Measurements from ENCODE around the gene MCCC1. TPM values are rescaled to one million over a fixed set of nuclear protein-coding genes. Genes with fewer than 3 reads are reported as not detected.

The MCCC1 gene
- total and polyA plus RNA-seq, 10 of the 15 experiments (the other 5 are each of a cell fraction or from before 2014, with no cell fraction given), result 35.0 to 71.7 (median 47.0) TPM

DNA sequence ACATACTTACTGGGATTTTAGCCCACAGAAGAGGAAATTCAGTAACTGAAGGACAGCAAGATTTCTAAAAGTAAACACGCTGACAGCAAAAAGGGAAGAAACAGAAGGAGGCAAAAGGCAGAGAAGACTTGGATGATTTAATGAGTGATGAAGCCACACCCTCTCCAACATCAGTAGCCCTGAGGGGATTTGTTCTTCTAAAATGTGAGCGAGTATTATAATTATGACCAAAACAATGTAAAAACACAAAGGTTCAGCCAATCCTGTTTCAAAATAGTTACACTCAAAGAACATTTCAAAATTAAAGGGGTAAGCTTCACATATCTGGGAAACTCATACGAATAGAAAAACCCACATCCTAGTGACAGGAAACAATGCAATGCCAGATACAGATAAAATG lies 25.0 kb downstream of the MCCC1 start:
- Histone ChIP-seq H3K27me3 (replicated peaks in 1 of 2; ENCODE audit: control insufficient read depth in 2 of 2, insufficient read depth in 2 of 2, low read length in 1 of 2) (no peaks in the 10 kb centered on the region), H3K9ac (ENCODE audit: control insufficient read depth, insufficient read depth, low read length) (no peak overlapping the region), H4K20me1 (ENCODE audit: control insufficient read depth, insufficient read depth) (no peaks in the 10 kb centered on the region), H3K36me3 (ENCODE audit: control insufficient read depth in 2 of 2, insufficient read depth in 2 of 2, low read length in 1 of 2) (peaks cover 0 to 5% of the 10 kb centered on the region in 2 experiments; a peak in 1 of 4 replicates), H2AFZ (ENCODE audit: control insufficient read depth, low read depth, low read length) (no peak overlapping the region), H3K79me2 (ENCODE audit: control insufficient read depth, insufficient read depth, low read length) (no peaks in the 10 kb centered on the region), H3K9me3 (replicated peaks; ENCODE audit: control insufficient read depth, insufficient read depth, low read length) (peaks cover 8% of the 10 kb centered on the region), H3K27ac (ENCODE audit: control insufficient read depth, insufficient read depth) (no peak overlapping the region), H3K4me3 (no peak overlapping the region), H3K4me1 (ENCODE audit: control insufficient read depth, insufficient read depth, low read length) (no peaks in the 10 kb centered on the region), H3K4me2 (ENCODE audit: control insufficient read depth, insufficient read depth) (no peak overlapping the region)
- RAD21 ChIA-PET (ENCODE audit: unreplicated experiment), result no interaction called here
- DNase-seq (ENCODE audit: low read depth, low spot score), result no peak
- SMC1A ChIA-PET (ENCODE audit: uncharacterized antibody, unreplicated experiment), result no interaction called here
- intact Hi-C loops (cut with micrococcal nuclease; ENCODE audit: unreplicated experiment), result no loop called here
- no TSS peak for BruUV-seq (replicated peaks)
- POLR2A ChIA-PET, result no interaction called here
- FAIRE-seq, result no peak
- in situ Hi-C loops (cut with MboI), result no loop called here
- TF ChIP-seq, protein P1, sequence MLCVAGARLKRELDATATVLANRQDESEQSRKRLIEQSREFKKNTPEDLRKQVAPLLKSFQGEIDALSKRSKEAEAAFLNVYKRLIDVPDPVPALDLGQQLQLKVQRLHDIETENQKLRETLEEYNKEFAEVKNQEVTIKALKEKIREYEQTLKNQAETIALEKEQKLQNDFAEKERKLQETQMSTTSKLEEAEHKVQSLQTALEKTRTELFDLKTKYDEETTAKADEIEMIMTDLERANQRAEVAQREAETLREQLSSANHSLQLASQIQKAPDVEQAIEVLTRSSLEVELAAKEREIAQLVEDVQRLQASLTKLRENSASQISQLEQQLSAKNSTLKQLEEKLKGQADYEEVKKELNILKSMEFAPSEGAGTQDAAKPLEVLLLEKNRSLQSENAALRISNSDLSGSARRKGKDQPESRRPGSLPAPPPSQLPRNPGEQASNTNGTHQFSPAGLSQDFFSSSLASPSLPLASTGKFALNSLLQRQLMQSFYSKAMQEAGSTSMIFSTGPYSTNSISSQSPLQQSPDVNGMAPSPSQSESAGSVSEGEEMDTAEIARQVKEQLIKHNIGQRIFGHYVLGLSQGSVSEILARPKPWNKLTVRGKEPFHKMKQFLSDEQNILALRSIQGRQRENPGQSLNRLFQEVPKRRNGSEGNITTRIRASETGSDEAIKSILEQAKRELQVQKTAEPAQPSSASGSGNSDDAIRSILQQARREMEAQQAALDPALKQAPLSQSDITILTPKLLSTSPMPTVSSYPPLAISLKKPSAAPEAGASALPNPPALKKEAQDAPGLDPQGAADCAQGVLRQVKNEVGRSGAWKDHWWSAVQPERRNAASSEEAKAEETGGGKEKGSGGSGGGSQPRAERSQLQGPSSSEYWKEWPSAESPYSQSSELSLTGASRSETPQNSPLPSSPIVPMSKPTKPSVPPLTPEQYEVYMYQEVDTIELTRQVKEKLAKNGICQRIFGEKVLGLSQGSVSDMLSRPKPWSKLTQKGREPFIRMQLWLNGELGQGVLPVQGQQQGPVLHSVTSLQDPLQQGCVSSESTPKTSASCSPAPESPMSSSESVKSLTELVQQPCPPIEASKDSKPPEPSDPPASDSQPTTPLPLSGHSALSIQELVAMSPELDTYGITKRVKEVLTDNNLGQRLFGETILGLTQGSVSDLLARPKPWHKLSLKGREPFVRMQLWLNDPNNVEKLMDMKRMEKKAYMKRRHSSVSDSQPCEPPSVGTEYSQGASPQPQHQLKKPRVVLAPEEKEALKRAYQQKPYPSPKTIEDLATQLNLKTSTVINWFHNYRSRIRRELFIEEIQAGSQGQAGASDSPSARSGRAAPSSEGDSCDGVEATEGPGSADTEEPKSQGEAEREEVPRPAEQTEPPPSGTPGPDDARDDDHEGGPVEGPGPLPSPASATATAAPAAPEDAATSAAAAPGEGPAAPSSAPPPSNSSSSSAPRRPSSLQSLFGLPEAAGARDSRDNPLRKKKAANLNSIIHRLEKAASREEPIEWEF (IDR thresholded peaks at IDR 0.05; ENCODE audit: insufficient replicate concordance, low read depth, low read length), result no peak
- TF ChIP-seq, protein P2, sequence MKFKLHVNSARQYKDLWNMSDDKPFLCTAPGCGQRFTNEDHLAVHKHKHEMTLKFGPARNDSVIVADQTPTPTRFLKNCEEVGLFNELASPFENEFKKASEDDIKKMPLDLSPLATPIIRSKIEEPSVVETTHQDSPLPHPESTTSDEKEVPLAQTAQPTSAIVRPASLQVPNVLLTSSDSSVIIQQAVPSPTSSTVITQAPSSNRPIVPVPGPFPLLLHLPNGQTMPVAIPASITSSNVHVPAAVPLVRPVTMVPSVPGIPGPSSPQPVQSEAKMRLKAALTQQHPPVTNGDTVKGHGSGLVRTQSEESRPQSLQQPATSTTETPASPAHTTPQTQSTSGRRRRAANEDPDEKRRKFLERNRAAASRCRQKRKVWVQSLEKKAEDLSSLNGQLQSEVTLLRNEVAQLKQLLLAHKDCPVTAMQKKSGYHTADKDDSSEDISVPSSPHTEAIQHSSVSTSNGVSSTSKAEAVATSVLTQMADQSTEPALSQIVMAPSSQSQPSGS (IDR thresholded peaks at IDR 0.05; ENCODE audit: low read length), result no peak
- TF ChIP-seq SPI1 (IDR thresholded peaks at IDR 0.05; ENCODE audit: borderline replicate concordance, insufficient read depth, low read depth, low read length), result no peak
- TF ChIP-seq, protein P3, sequence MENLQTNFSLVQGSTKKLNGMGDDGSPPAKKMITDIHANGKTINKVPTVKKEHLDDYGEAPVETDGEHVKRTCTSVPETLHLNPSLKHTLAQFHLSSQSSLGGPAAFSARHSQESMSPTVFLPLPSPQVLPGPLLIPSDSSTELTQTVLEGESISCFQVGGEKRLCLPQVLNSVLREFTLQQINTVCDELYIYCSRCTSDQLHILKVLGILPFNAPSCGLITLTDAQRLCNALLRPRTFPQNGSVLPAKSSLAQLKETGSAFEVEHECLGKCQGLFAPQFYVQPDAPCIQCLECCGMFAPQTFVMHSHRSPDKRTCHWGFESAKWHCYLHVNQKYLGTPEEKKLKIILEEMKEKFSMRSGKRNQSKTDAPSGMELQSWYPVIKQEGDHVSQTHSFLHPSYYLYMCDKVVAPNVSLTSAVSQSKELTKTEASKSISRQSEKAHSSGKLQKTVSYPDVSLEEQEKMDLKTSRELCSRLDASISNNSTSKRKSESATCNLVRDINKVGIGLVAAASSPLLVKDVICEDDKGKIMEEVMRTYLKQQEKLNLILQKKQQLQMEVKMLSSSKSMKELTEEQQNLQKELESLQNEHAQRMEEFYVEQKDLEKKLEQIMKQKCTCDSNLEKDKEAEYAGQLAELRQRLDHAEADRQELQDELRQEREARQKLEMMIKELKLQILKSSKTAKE (IDR thresholded peaks at IDR 0.05; ENCODE audit: low read depth, poor library complexity, severe bottlenecking), result no peak
- TF ChIP-seq, protein P4, sequence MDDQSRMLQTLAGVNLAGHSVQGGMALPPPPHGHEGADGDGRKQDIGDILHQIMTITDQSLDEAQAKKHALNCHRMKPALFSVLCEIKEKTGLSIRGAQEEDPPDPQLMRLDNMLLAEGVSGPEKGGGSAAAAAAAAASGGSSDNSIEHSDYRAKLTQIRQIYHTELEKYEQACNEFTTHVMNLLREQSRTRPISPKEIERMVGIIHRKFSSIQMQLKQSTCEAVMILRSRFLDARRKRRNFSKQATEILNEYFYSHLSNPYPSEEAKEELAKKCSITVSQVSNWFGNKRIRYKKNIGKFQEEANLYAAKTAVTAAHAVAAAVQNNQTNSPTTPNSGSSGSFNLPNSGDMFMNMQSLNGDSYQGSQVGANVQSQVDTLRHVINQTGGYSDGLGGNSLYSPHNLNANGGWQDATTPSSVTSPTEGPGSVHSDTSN (IDR thresholded peaks at IDR 0.05; ENCODE audit: insufficient replicate concordance, low read depth, low read length), result no peak
- TF ChIP-seq TCF7 (IDR thresholded peaks at IDR 0.05; ENCODE audit: borderline replicate concordance), result no peak
- TF ChIP-seq STAT1 (conservative IDR thresholded peaks at IDR 0.05), result no peak
- no peak for TF ChIP-seq MTA3 (IDR thresholded peaks at IDR 0.05; ENCODE audit: borderline replicate concordance, low read length)
- no peak for TF ChIP-seq ATF7 (IDR thresholded peaks at IDR 0.05; ENCODE audit: low read depth)
- TF ChIP-seq ZNF207 (IDR thresholded peaks at IDR 0.05; ENCODE audit: borderline replicate concordance), result no peak
- no peak for TF ChIP-seq EP300 (IDR thresholded peaks at IDR 0.05; ENCODE audit: borderline replicate concordance in 1 of 2, control insufficient read depth in 1 of 2, low read depth in 2 of 2, low read length in 2 of 2)
- no peak for TF ChIP-seq SIX5 (IDR thresholded peaks at IDR 0.05; ENCODE audit: low read depth, low read length, severe bottlenecking)
- WGBS (ENCODE audit: insufficient coverage, insufficient replicate concordance, low lambda C conversion rate, missing lambda C conversion rate), result 68% methylated on average over 3 of the region's 3 CpGs
- ATAC-seq, result no peak
- CTCF ChIA-PET, result interaction anchor here (1.9 kb wide), 1 partner anchor 10 kb away, joined by 7 read pairs; no protein-coding TSS in a partner anchor

All from GM12878 (cell line).